UCSD-AML1 (cell line): ENCODE data around the gene ANKMY1.

Experiments used
- DNase-seq: peaks from one replicate; lab custom pipeline; 2025; ENCODE audit not compliant: unreplicated experiment; lab: John Stamatoyannopoulos, UW

ANKMY1 gene

DNA sequence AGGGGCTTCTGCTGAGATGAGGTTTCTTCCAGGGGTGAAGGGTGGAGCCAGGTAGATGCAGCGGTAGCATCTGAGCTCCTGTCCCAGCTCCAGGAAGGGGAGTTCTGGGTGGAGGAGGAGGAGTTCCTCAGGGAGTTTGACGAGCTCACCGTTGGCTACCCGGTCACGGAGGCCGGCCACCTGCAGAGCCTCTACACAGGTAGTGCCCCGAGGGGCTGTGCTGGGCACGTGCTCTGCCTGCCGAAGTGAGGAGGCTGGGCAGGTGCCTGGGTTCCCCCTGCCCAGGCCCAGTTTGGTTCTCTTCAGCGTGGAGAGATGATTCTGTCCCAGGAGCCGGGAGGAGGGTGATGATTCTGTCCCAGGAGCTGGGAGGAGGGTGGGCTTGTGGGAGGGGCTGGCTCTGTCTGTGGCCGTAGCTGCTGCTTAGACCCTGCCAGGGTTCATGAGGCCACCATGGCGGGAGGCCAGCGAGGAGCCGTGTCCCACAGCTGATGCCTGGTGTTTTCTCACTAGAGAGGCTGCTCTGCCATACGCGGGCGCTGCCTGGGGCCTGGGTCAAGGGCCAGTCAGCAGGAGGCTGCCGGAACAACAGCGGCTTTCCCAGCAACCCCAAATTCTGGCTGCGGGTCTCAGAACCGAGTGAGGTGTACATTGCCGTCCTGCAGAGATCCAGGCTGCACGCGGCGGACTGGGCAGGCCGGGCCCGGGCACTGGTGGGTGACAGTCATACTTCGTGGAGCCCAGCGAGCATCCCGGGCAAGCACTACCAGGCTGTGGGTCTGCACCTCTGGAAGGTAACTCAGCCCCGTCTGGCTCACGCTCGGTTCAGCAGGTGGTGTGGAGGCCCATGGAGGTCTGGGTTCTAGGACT lies 37.0 kb upstream of the ANKMY1 start:
- no peak for DNase-seq

DNA sequence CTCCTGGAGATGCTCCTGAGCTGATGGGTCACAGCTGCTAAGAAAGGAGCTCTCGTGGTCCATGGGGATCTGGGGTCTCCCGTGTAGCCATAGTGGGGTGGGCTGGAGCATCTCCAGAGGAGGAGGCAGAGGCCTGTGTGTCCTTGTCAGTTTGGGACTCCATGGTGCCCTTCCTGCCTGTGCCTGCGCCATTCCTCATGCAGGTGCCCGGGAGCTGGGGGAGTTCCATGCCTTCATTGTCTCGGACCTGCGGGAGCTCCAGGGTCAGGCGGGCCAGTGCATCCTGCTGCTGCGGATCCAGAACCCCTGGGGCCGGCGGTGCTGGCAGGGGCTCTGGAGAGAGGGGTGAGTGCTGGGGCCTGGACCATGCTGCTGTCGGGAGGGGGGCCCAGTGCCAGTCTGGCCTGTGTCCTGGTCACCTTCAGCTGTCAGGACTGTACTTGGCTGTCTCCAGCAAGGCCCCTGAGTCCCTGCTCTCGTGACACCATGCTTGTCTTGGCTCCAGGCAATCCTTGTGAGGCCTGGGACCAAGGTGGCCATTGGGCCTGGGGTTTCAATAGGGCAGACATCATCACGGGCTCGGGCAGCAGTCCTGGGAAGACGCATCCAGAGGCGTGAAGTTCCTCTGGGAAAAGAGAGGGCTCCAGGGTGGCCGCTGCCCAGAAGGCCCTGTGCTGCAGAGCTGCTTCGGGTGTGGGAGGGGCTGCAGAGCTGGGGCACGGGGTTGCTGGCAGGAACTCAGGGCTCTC lies 36.1 kb upstream of the ANKMY1 start:
- no peak for DNase-seq

DNA sequence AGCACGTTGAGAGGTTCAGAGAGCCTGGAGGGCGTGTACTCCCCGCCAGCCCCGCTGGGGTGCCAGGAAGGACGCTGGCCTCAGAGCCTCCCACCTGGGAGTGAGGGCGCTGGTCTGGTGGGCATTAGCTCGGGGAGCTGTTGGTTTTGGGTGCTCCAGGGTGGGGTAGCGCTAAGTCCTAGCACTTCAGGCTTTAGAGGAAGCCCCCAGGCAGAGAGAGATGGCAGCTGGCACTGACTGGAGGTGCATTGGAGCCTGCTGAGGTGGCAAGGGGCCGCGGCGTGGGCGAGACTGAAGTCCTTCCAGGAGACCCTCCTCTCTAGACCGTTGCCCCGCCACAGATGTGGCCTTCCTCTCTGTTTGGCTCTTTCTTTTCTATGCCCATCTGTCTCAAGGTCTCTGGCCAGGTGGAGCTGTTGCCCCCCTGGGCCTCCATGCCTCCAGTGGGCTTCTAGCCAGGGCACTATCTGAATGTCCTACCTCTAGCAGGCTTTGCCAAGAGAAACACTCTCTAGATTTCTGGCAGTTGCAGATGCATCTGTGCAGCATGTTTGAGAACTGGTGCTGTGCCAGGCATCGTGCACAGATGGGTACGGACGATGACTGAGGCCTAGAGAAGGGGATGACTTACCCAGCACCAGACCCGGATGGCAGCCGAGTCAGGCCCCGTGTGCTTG lies 35.4 kb upstream of the ANKMY1 start:
- DNase-seq: no peak

DNA sequence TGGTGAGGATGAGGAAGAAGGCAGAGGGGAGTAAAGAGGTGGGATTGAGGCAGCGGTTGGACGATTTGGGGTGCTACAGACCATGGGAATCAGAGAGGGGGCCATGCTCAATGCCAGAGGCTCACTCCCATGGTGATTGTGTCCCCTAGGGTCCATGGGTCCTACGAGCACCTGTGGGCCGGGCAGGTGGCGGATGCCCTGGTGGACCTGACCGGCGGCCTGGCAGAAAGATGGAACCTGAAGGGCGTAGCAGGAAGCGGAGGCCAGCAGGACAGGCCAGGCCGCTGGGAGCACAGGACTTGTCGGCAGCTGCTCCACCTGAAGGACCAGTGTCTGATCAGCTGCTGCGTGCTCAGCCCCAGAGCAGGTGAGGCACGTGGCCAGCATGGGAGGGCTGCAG lies 34.0 kb upstream of the ANKMY1 start:
- DNase-seq: no peak

DNA sequence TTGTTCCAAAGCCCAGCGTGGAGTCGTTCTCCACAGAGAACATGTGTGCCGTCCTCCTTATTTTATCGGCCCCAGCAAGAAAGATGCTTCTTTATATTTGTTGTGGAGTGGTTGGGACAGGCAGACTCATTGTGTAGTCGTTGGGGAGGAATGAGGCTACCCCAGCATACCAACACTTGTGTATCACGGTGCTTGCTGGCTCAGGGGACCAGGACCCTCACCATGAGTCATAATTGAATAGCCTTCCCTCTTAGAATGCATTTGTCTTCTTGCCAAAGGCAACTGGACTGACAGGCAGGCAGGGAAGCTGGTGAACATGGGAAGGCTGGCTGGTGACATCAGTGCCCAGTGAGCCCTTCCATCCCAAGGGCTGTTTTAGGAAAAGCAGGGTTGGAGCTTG lies 33.4 kb upstream of the ANKMY1 start:
- DNase-seq: no peak

DNA sequence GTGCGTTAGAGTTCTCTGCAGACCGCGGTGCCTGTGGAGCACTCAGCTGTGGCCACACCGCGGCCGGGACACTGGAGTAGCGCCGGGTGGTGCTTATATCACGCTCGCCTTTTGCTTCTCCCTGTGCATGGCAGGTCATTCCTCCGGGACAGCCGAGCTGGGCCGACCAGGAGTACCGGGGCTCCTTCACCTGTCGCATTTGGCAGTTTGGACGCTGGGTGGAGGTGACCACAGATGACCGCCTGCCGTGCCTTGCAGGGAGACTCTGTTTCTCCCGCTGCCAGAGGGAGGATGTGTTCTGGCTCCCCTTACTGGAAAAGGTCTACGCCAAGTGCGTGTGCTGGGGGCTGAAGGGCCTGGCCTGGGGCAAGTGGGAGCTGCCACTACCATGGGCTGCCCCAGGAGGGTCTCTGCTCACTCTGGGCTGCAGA lies 32.9 kb upstream of the ANKMY1 start:
- DNase-seq: no peak

DNA sequence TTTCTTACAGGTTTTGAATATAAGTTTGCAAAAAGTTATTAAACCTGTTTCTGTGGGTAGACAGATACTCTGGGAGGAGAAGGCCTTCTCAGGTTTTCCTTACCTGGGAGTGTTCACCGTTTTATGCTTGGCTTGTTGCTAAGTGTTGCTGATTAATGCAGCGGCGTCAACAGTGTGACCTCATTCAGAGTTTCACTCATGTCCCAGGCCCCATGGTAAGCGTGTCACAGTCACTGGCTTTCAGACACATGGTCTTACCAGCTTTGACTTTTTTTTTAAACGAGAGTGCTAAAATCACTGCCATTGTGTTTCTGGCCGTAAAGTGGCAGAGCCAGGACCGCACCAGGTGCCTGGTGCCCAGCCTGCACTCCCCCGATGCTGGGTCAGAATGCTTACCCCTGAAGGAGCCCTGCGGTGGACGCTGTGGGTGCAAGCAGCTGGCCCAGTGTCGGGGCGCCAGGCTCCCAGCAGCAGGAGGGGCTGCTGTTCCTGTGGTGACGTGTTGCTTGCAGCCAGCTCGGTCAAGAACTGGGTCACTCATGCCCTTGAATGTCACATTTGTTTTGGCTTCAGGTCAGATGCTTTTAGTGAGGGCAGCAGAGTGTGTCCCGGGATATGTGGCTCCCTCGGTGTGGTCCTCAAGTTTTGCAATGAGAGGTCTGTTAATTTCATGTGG lies 32.2 kb upstream of the ANKMY1 start:
- no peak for DNase-seq

DNA sequence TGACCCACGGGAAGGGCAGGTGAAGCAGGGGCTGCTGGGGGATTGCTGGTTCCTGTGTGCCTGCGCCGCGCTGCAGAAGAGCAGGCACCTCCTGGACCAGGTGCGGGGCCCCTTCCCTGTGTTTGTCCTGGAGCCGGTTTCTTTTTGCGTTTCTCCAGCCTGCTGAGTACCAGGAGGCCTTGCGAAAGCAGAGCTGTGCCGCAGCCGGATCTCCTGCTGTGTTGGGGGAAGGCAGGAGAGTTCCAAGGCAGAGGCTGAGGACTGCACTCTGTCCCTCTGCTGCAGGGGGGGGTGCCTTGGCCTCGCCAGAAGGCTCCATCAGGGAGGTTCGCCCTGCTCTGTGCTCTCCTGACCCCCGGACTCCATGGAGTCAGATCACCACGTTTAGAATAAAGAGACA lies 31.6 kb upstream of the ANKMY1 start:
- DNase-seq: no peak

DNA sequence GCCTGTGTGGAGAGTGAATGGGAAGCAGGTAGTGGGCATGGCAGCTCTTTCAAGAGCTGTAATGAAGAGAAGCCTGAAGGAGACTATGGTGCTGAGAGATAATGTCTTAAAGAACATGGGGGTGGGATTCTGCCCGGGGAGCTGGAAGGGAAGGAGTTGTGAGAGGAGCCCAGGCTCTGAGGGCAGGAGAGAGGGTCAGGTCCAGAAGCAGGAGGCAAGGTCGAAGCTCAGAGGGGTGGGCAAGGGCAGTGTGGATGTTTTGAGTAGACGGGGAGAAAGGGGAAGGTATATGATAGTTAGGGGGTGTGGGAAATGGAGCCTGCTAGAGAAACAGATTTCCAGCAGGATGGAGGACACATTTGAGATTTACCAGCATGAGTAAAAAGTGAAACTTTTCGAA lies 30.9 kb upstream of the ANKMY1 start:
- DNase-seq: no peak

DNA sequence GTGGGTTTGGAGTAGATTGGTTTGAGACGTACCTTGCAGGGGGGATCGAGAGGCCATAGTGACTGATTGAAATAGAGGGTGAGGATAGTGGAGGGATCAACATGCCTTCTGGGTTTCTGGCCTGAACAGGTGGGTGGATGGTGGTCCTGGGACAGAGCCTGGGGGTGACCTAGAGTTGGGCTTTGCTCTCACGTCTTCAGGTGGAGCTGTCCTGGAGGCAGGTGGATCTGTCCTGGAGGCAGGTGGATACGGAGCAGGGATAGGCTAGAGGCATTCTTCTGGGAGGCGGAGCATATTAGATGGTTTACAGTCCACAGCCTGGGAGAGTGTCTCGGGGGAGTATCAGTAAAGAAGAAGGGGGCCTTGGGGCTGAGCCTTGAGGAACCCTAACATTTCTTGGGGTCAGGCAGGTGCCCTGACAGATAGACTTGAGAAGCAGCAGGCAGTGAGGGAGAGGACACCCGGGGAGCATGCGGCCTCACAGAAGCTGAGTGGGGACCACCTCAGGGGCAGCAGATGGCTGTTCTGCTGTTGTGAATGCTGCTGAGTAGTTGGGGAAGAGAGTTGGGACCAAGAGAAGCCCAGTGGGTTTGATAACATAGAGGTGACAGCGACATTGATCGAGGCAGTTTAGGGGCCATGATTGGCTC lies 30.3 kb upstream of the ANKMY1 start:
- no peak for DNase-seq

DNA sequence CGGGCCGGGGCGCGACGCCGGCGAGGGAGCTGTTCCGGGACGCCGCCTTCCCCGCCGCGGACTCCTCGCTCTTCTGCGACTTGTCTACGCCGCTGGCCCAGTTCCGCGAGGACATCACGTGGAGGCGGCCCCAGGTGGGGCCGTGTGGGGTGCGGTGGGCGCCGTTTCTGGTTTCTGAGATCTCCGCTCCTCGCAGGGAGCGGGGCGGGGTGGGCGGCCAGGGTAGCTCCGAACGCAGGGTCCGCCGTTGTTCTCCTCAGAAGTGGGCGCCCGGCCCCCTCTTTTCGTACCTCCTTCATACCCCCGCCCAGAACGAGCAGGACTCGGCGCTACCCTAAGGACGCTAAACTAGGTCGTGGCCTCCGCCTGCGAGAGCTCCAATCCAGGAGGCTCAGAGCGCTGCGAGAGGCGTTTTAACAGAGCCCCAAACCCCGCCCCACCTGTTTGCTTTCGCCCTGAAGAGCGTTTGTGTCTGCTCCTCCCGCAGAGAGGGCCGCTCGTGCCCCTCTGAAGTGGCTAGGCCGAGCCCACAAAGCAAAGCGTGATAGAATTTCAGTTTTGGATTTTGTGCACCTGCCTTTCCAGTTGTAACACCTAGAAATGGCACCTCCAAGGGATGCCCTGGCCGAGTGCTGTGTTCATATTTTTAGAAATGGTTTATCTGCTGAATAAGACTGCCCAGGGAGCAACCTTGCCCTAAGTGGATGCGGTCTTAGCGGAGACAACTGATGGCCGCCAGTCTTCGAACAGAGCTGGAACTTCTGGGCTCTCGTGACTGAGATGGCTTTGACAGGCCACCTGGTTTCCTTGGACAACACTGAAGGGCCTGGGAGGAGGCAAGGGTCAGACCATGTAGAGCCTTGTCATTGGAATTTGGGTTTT lies 29.4 kb upstream of the ANKMY1 start:
- DNase-seq: no peak

DNA sequence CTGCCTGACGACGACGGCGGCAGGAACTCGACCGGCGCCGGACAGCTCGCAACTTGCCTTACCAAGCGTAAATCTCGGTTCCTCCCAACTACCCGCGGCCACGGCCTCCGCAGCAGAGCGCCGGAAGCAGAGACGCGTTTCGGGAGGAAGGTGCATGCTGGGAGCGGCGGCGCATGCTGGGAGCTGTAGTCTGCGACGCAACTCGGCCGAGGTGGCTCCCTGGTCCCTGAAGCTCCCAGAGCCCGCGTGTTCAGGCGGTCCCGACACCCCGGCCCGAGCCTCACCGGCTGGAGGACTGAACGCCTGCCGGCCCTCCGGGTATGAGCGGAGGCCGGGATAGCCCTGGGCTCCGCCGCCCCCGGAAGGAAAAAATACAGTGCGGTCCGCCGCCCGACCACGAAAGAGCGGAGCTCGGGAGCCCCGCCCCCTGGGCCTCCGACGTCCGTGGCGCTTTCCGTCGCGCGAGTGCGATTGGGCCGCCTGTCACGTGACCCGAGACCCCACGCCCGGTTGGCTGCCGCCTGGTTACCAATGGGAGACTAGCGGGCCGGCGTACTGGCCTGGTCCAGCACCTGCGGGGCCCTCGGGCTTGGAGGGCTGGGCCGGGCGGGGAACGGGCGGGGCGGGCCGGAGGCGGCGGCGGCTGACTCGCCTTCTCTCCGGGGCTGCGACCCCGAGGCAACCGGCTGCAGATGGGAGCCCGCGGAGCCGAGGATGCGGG lies 28.6 kb upstream of the ANKMY1 start, which contains the start of gene CAPN10:
Gene CAPN10 (plus strand): TSS at position 537 of the 721 bp plus-strand sequence. CDS start 178 bp downstream, at position 715.
- DNase-seq: peak; percentile 96

DNA sequence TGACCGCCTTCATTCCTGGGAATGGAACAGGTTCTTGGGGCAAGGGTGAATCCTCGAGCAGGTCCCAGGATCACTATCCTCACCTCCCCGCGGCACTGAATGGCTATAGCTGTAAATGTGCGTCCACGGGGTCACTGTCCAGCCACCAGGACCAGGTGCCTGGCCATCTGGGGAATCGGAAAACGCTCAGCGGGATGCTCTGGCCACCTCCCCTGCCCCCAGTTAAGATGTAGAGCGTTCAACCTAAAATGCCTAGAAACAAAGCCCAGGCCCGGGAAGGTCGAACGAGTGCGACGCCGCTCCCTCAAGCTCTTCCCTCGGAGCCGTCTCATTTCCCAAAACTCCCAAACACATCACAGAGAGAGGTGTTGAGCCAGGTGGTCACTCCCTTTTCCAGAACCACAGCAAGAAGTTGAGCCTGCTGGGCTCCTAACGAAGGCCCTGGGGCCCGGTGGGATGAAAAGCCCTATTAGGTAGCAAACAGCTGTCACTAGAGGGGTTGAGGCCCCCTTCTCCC lies 28.0 kb upstream of the ANKMY1 start:
- no peak for DNase-seq

DNA sequence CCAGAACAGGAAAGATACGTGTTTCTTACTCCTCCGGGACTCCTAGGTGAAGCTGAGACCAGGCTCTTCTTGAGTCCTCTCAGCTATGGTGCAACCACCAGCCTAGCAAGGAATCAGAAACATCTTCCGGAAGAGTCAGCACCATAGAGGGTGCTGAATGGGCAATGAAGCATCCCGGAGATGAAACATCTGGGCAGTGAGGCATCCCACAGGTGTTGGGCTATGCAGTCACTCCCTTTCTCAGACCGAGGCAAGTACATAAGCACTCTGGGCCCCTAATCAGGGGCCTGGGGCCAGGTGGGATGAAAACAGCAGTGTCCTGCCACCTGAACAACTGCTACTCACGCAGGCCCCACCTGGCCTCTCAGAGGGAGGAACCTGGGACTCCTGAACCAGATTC lies 27.3 kb upstream of the ANKMY1 start:
- DNase-seq: no peak

DNA sequence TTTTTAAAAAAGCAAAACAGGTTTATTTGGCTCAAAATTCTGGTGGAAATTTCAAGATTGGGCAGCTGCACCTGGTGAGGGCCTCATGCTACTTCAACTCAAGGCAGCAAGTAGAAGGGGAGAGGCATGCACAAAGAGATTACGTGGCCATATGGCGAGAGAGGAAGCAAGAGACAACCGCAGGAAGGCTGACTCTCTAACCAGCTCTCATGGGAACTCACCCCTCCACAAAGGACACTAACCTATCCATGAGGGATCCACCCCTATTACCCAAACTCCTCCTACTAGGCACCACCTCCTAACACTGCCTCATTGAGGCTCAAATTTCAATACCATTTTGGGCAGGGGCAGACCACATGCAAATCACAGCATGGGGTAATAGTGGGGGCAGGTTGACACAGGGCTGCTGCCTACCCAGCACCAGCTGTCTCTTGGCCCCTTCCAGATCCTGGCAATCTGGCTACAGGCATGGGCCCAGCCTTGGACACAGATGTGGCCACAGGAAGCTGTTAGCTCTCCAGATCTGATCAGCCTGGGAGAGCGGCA lies 26.8 kb upstream of the ANKMY1 start:
- DNase-seq: peak; percentile 55

DNA sequence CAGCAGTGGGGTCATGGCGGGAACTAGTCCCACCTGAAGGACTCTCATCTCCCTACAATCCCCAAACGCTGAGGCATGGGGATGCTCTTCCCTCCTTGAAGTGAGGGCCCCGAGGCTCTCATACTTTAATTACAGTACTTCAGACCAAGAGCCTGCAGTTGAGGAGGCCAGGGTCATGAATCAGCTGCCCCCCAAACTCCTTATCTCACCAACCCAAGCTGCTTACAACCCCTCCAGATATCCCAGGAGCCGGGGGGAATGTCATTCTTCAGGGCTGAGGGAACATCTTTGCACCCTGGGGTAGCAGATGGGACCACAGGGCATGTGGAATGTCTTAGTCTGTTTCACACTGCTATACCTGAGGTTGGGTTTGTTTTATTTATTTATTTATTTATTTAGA lies 26.0 kb upstream of the ANKMY1 start:
- no peak for DNase-seq

DNA sequence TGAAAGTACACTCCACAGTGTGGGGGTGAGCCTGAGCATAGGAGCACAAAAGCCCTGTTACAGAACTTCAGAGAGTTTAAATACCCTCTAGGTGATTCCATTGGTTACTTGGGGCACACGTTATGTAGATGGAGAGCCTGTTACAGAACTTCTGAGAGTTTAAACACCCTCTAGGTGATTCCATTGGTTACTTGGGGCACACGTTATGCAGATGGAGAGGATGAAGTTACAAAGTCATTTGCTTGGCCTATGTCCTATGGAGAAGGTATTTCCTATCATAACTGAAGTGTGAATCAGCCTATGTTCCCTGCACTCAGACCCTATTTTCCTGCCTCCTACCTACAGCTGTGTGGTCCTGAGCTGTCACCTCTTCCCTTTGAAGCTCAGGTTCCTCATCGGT lies 25.0 kb upstream of the ANKMY1 start:
- DNase-seq: no peak

DNA sequence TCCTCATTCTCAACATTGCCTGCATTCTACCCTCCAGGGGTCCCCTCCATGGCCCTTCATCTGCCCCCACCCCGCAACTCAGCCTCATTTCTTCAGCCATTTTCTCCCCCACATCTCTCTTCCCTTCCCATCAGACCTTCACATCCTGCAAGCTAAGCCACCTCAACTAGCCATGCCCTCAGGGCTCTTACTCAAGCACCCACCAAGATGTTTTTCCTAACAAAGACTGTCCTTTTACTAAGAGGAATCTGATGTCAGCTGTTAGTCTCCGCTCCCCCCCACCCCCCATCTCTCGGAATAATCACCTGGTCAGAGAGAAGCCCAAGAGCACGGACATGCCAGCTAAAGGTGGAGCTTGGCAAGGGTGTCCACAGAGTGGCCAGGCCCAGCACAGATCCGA lies 24.0 kb upstream of the ANKMY1 start:
- no peak for DNase-seq
